IMR-90 (cell line): ENCODE data around the gene MUSTN1. TPM values are rescaled to one million over a fixed set of nuclear protein-coding genes. Genes with fewer than 3 reads are reported as not detected.

ENCODE experiments used
- ATAC-seq: fragments of 200-7000 bp; cut with Tn5 transposase; 2 replicates; pipeline ENCODE4 v1.9.1; 2020; ENCODE audit warnings: low read depth, mild to moderate bottlenecking, moderate library complexity
- BruUV-seq: library from RNA; stranded (reverse); fragments of 400-500 nt; replicated peaks from 2 replicates; lab custom pipeline; 2021; lab: Mats Ljungman, UMichigan
- CTCF ChIA-PET: fragments of 300-600 bp; formaldehyde crosslinking; extraction: SDS; loops from one replicate; lab custom pipeline; 2021; ENCODE audit warnings: antibody characterized with exemption; lab: Yijun Ruan, JAX
- POLR2A ChIA-PET: fragments of 300-600 bp; sonication (Branson Sonifier 250); formaldehyde crosslinking; loops from one replicate; lab custom pipeline; 2022; ENCODE audit warnings: antibody characterized with exemption; ENCODE audit not compliant: unreplicated experiment; lab: Charles Lee
- DNase-seq: peaks from one replicate; pipeline ENCODE4 v3.0.0; 2013
- H2AFZ ChIP-seq: replicated peaks from 2 replicates; pipeline ENCODE3; 2013; ENCODE audit warnings: low read length, mild to moderate bottlenecking; ENCODE audit not compliant: poor library complexity
- H2AK5ac ChIP-seq: 2 replicates; pipeline ENCODE4 v1.6.1; 2013; ENCODE audit warnings: low read depth, low read length, inconsistent platforms
- H2AK9ac ChIP-seq: replicated peaks from 2 replicates; pipeline ENCODE3; 2013; ENCODE audit warnings: mild to moderate bottlenecking, low read depth, low read length, moderate library complexity; ENCODE audit not compliant: poor library complexity
- H2BK120ac ChIP-seq: 2 replicates; pipeline ENCODE4 v1.6.1; 2013; ENCODE audit warnings: low read depth, low read length, inconsistent platforms
- H2BK15ac ChIP-seq: 3 replicates; pipeline ENCODE4 v1.6.1; 2013; ENCODE audit warnings: low read depth, low read length, inconsistent platforms
- H2BK20ac ChIP-seq: 2 replicates; pipeline ENCODE4 v1.6.1; 2013; ENCODE audit warnings: low read depth, mild to moderate bottlenecking, inconsistent platforms, low read length, moderate library complexity
- H2BK5ac ChIP-seq: 2 replicates; pipeline ENCODE4 v1.6.1; 2013; ENCODE audit warnings: mild to moderate bottlenecking, low read depth, low read length, inconsistent platforms; ENCODE audit not compliant: poor library complexity, severe bottlenecking
- H3K14ac ChIP-seq: replicated peaks from 2 replicates; pipeline ENCODE4 v1.6.1; 2013; ENCODE audit warnings: low read depth, low read length, inconsistent platforms
- H3K18ac ChIP-seq: 2 replicates; pipeline ENCODE4 v1.6.1; 2013; ENCODE audit warnings: low read depth, low read length, control low read depth
- H3K23ac ChIP-seq: 2 replicates; pipeline ENCODE4 v1.6.1; 2013; ENCODE audit warnings: low read depth, low read length, inconsistent platforms
- H3K27ac ChIP-seq: 2 replicates; pipeline ENCODE4 v1.5.1; 2013; ENCODE audit warnings: mild to moderate bottlenecking, control low read depth, low read length; ENCODE audit not compliant: insufficient read depth
- H3K27me3 ChIP-seq: 2 replicates; pipeline ENCODE4 v1.6.1; 2013; ENCODE audit warnings: low read length; ENCODE audit not compliant: control insufficient read depth, insufficient read depth
- H3K36me3 ChIP-seq: 2 replicates; pipeline ENCODE4 v1.6.1; 2013; ENCODE audit warnings: low read length, mixed read lengths; ENCODE audit not compliant: control insufficient read depth, insufficient read depth
- H3K4ac ChIP-seq: 2 replicates; pipeline ENCODE4 v1.6.1; 2013; ENCODE audit warnings: low read depth, low read length, inconsistent platforms
- H3K4me1 ChIP-seq: 2 replicates; pipeline ENCODE4 v1.6.1; 2013; ENCODE audit warnings: low read length, mixed read lengths; ENCODE audit not compliant: control insufficient read depth, insufficient read depth
- H3K4me2 ChIP-seq: 2 replicates; pipeline ENCODE4 v1.6.1; 2013; ENCODE audit warnings: low read depth, mild to moderate bottlenecking, control low read depth, low read length, moderate library complexity
- H3K4me3 ChIP-seq: 2 replicates; pipeline ENCODE4 v1.5.1; 2013; ENCODE audit warnings: low read depth, mild to moderate bottlenecking, control low read depth, low read length, moderate library complexity; ENCODE audit not compliant: insufficient read depth
- H3K56ac ChIP-seq: 2 replicates; pipeline ENCODE4 v1.6.1; 2013; ENCODE audit warnings: low read length, inconsistent platforms; ENCODE audit not compliant: insufficient read depth; ENCODE audit errors: extremely low read depth
- H3K79me1 ChIP-seq, 2 experiments: 2 replicates each; pipeline ENCODE4 v1.6.1; 2013; ENCODE audit warnings: low read length in 2 of 2, inconsistent platforms in 1 of 2, low read depth in 1 of 2
- H3K9ac ChIP-seq: 2 replicates; pipeline ENCODE4 v1.6.1; 2013; ENCODE audit warnings: low read depth, low read length, control low read depth
- H3K9me1 ChIP-seq: 2 replicates; pipeline ENCODE4 v1.6.1; 2013; ENCODE audit warnings: low read length, inconsistent platforms; ENCODE audit not compliant: insufficient read depth
- H3K9me3 ChIP-seq: 2 replicates; pipeline ENCODE4 v1.6.1; 2013; ENCODE audit warnings: low read length; ENCODE audit not compliant: control insufficient read depth, insufficient read depth
- H4K20me1 ChIP-seq: 2 replicates; pipeline ENCODE4 v1.6.1; 2013; ENCODE audit warnings: low read length, inconsistent platforms; ENCODE audit not compliant: insufficient read depth
- H4K5ac ChIP-seq: 2 replicates; pipeline ENCODE4 v1.6.1; 2013; ENCODE audit warnings: mild to moderate bottlenecking, low read depth, low read length, control low read depth
- H4K8ac ChIP-seq, 2 experiments: 2 replicates each; pipeline ENCODE4 v1.6.1; 2013; ENCODE audit warnings: low read depth in 2 of 2, low read length in 2 of 2, control low read depth in 1 of 2, inconsistent platforms in 1 of 2
- H4K91ac ChIP-seq: 2 replicates; pipeline ENCODE4 v1.6.1; 2013; ENCODE audit warnings: low read depth, low read length, inconsistent platforms; ENCODE audit not compliant: insufficient read depth
- POLR2A ChIP-seq: IDR thresholded peaks from 2 replicates; pipeline ENCODE4 v1.6.1; 2012; ENCODE audit warnings: mild to moderate bottlenecking, low read depth, low read length
- WGBS, 2 experiments: methylation state at CpG; one replicate each; pipeline versions ENCODE4 v1.1.5 to v1.1.7; 2013; ENCODE audit warnings: missing lambda C conversion rate in 2 of 2; ENCODE audit not compliant: insufficient read length in 1 of 2; ENCODE audit errors: extremely low coverage in 2 of 2; 5-methylcytosine and 5-hydroxymethylcytosine counted together
- dilution Hi-C: fragments of 300-500 bp; cut with HindIII; formaldehyde crosslinking; loops from one replicate; pipeline ENCODE4 v1.14.3; 2018; ENCODE audit warnings: low sequenced_read_pairs; ENCODE audit not compliant: unreplicated experiment
- in situ Hi-C: fragments of 300-500 bp; cut with MboI; formaldehyde crosslinking; loops from 3 replicates; pipeline ENCODE4 v1.14.3; 2019; ENCODE audit warnings: low sequenced_read_pairs, inconsistent platforms, mixed read lengths
- intact Hi-C: fragments of 100-400 bp; cut with micrococcal nuclease; formaldehyde crosslinking; loops from 2 replicates; pipeline ENCODE4 v1.10.0; 2022
- polyA plus RNA-seq, 3 experiments: library from polyadenylated mRNA; depleted of rRNA; stranded (reverse); fragments of >200 nt; gene quantifications; 2 replicates each; pipeline ENCODE4 v1.2.3, GENCODE V29; 2012; ENCODE audit warnings: low replicate concordance in 1 of 3
- total RNA-seq: library from RNA; depleted of rRNA; stranded (reverse); fragments of >200 nt; gene quantifications from 2 replicates; pipeline ENCODE4 v1.2.3, GENCODE V29; 2012
- TF ChIP-seq, protein P1 (sequence below): conservative IDR thresholded peaks from 2 replicates; pipeline ENCODE4 v1.5.1; 2012; ENCODE audit warnings: mild to moderate bottlenecking, low read depth, low read length, improper control_type of control experiment
- TF ChIP-seq, protein P2 (sequence below): fragments of 150-350 bp; IDR thresholded peaks from 2 replicates; pipeline ENCODE4 v1.6.1; 2017; ENCODE audit warnings: mild to moderate bottlenecking, antibody characterized with exemption, low read length, low read depth

MUSTN1 gene
- total and polyA plus RNA-seq, 2 of the 4 experiments (the other 2 are of a cell fraction), result not detected

DNA sequence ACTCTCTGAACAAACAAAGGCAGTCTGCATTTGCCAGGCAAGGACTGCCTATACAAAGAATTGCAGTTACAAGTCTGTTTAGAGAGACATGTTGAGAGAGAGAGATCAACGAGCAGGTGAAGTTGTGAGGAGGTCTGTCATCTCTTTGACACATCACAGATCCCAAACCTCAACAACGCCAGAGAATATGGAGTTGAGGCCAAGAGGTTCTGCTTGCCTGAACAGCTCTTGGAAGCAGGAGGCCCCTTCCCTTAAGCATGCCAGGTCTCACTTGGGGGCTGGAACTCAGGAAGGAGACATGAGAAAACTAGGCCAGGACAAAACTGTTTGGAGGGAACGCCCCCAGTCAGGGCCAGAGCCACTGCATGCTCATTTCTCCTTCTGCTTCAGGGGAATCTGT, 22.3 kb upstream of the MUSTN1 start:
- Histone ChIP-seq H3K23ac (no peak overlapping the region), H3K9me1 (peaks cover 12% of the 10 kb centered on the region; the same call in 1 of the 2 replicates), H3K4me2 (no peak overlapping the region), H2BK120ac (no peak overlapping the region), H2AFZ (no peak overlapping the region), H3K14ac (no peak overlapping the region), H3K27me3 (no peaks in the 10 kb centered on the region), H3K27ac (no peak overlapping the region), H3K9me3 (no peaks in the 10 kb centered on the region), H3K4me1 (peaks cover 2% of the 10 kb centered on the region; the same call in 1 of the 2 replicates), H2BK15ac (no peak overlapping the region), H3K36me3 (peaks cover 2% of the 10 kb centered on the region), H2AK9ac (no peak overlapping the region), H2BK20ac (no peak overlapping the region), H3K79me1 (peaks cover 0 to 3% of the 10 kb centered on the region in 2 experiments; a peak in 1 of 4 replicates), H4K8ac (no peak overlapping the region), H2BK5ac (no peak overlapping the region), H3K4me3 (no peak overlapping the region), H3K56ac (no peak overlapping the region), H2AK5ac (no peak overlapping the region), H4K5ac (no peak overlapping the region), H4K91ac (no peak overlapping the region), H3K4ac (no peak overlapping the region), H3K18ac (no peak overlapping the region), H4K20me1 (peaks cover 7% of the 10 kb centered on the region; the same call in 1 of the 2 replicates), H3K9ac (no peak overlapping the region)
- in situ Hi-C loops, result no loop called here
- dilution Hi-C loops, result no loop called here
- intact Hi-C loops, result no loop called here
- DNase-seq (no peak), ATAC-seq (no peak)
- ChIA-PET CTCF (no interaction called here), POLR2A (no interaction called here)
- TF ChIP-seq, protein P1, sequence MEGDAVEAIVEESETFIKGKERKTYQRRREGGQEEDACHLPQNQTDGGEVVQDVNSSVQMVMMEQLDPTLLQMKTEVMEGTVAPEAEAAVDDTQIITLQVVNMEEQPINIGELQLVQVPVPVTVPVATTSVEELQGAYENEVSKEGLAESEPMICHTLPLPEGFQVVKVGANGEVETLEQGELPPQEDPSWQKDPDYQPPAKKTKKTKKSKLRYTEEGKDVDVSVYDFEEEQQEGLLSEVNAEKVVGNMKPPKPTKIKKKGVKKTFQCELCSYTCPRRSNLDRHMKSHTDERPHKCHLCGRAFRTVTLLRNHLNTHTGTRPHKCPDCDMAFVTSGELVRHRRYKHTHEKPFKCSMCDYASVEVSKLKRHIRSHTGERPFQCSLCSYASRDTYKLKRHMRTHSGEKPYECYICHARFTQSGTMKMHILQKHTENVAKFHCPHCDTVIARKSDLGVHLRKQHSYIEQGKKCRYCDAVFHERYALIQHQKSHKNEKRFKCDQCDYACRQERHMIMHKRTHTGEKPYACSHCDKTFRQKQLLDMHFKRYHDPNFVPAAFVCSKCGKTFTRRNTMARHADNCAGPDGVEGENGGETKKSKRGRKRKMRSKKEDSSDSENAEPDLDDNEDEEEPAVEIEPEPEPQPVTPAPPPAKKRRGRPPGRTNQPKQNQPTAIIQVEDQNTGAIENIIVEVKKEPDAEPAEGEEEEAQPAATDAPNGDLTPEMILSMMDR, result no peak
- TF ChIP-seq, protein P2, sequence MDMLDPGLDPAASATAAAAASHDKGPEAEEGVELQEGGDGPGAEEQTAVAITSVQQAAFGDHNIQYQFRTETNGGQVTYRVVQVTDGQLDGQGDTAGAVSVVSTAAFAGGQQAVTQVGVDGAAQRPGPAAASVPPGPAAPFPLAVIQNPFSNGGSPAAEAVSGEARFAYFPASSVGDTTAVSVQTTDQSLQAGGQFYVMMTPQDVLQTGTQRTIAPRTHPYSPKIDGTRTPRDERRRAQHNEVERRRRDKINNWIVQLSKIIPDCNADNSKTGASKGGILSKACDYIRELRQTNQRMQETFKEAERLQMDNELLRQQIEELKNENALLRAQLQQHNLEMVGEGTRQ, result no peak
- TF ChIP-seq POLR2A, result no peak
- no CpG with 5 or more reads among the region's 3 CpGs for WGBS, 2 experiments
- no TSS peak for BruUV-seq
